Uterus (tissue), 2 donors: ENCODE results near the gene NSUN3.

Experiments used
- CTCF ChIP-seq, 4 experiments: fragments of 200-600 bp in 2 of 4; fragments of 450-650 bp in 2 of 4; sonication (generic) in 2 of 4; IDR thresholded peaks; one replicate each; pipeline ENCODE4 v1.5.1; 2016 to 2019; ENCODE audit warnings: antibody characterized with exemption in 4 of 4, mild to moderate bottlenecking in 2 of 4, moderate library complexity in 1 of 4
- POLR2A ChIP-seq, 2 donors: fragments of 450-650 bp; IDR thresholded peaks; one replicate each; pipeline ENCODE4 v1.6.1; 2016; ENCODE audit warnings: antibody characterized with exemption in 2 of 2, mild to moderate bottlenecking in 1 of 2, moderate library complexity in 1 of 2

- TF ChIP-seq CTCF (IDR thresholded peaks at IDR 0.05) (no peak), POLR2A (IDR thresholded peaks at IDR 0.05) (no peak)
Observed at GRCh38 chr3:94028093-94028837, 34.6 kb upstream of the NSUN3 start, which contains the start of gene STX19.
